OCI-LY7 (cell line): ENCODE data around the gene CNNM2. TPM values are rescaled to one million over a fixed set of nuclear protein-coding genes. Genes with fewer than 3 reads are reported as not detected.

Experiments used
- Bru-seq: library from RNA; stranded (reverse); fragments of 400-500 nt; gene quantifications from one replicate; lab custom pipeline; 2021; lab: Mats Ljungman, UMichigan
- BruChase-seq, 2 experiments: library from RNA; stranded (reverse); fragments of 400-500 nt; gene quantifications; one replicate each; lab custom pipeline; 2021; lab: Mats Ljungman, UMichigan
- BruUV-seq: library from RNA; stranded (reverse); fragments of 400-500 nt; replicated peaks from 2 replicates; lab custom pipeline; 2021; lab: Mats Ljungman, UMichigan
- CTCF ChIA-PET: fragments of 300-600 bp; sonication (Branson Sonifier 250); formaldehyde crosslinking; loops from one replicate; lab custom pipeline; 2022; ENCODE audit warnings: antibody characterized with exemption; ENCODE audit not compliant: unreplicated experiment; lab: Charles Lee
- POLR2A ChIA-PET: fragments of 300-600 bp; sonication (Branson Sonifier 250); formaldehyde crosslinking; loops from one replicate; lab custom pipeline; 2022; ENCODE audit warnings: antibody characterized with exemption; lab: Charles Lee
- DNase-seq: peaks from one replicate; pipeline ENCODE4 v3.0.0-alpha.2; 2015; ENCODE audit warnings: low spot score
- H2AFZ ChIP-seq: fragments of 200-600 bp; sonication (generic), shearing (Covaris generic); 2 replicates; pipeline ENCODE4 v1.6.1; 2014; ENCODE audit warnings: mild to moderate bottlenecking, antibody characterized with exemption, low read length, moderate library complexity
- H3K27ac ChIP-seq: fragments of 200-600 bp; sonication (generic); 2 replicates; pipeline ENCODE4 v1.5.1; 2014; ENCODE audit warnings: mixed run types, low read depth, mild to moderate bottlenecking, moderate library complexity, low read length, inconsistent platforms; ENCODE audit not compliant: poor library complexity, severe bottlenecking
- H3K36me3 ChIP-seq: fragments of 200-600 bp; sonication (generic); 2 replicates; pipeline ENCODE4 v1.6.1; 2014; ENCODE audit warnings: mild to moderate bottlenecking, antibody characterized with exemption, low read length, moderate library complexity, mixed read lengths; ENCODE audit not compliant: insufficient read depth
- H3K4me1 ChIP-seq: fragments of 200-600 bp; sonication (generic); 2 replicates; pipeline ENCODE4 v1.5.1; 2014; ENCODE audit warnings: mild to moderate bottlenecking, low read length; ENCODE audit not compliant: insufficient read depth, poor library complexity, severe bottlenecking
- H3K4me2 ChIP-seq: fragments of 200-600 bp; sonication (generic); 2 replicates; pipeline ENCODE4 v1.6.1; 2014; ENCODE audit warnings: mild to moderate bottlenecking, low read length
- H3K4me3 ChIP-seq: fragments of 200-600 bp; sonication (generic); 2 replicates; pipeline ENCODE4 v1.5.1; 2014; ENCODE audit warnings: mild to moderate bottlenecking, low read depth, low read length; ENCODE audit not compliant: poor library complexity, severe bottlenecking
- H3K79me2 ChIP-seq: fragments of 200-600 bp; sonication (generic); 2 replicates; pipeline ENCODE4 v1.6.1; 2016; ENCODE audit warnings: low read depth, mild to moderate bottlenecking, low read length, moderate library complexity, mixed read lengths; ENCODE audit not compliant: insufficient read depth
- H3K9me2 ChIP-seq: fragments of 200-600 bp; sonication (generic); 2 replicates; pipeline ENCODE4 v1.6.1; 2016; ENCODE audit warnings: mild to moderate bottlenecking, low read length, mixed read lengths; ENCODE audit not compliant: insufficient read depth
- H3K9me3 ChIP-seq: fragments of 200-600 bp; sonication (generic); 2 replicates; pipeline ENCODE4 v1.6.1; 2014; ENCODE audit warnings: mild to moderate bottlenecking, mixed run types, low read length, mixed read lengths
- H4K20me1 ChIP-seq: fragments of 200-600 bp; sonication (generic); 2 replicates; pipeline ENCODE4 v1.6.1; 2014; ENCODE audit warnings: mild to moderate bottlenecking, antibody characterized with exemption, low read length, moderate library complexity, mixed read lengths; ENCODE audit not compliant: insufficient read depth
- CTCF ChIP-seq: fragments of 200-600 bp; sonication (generic); conservative IDR thresholded peaks from 2 replicates; pipeline ENCODE4 v1.5.1; 2014; ENCODE audit warnings: mild to moderate bottlenecking, antibody characterized with exemption, low read length, moderate library complexity, mixed read lengths
- EZH2phosphoT487 ChIP-seq: fragments of 200-600 bp; sonication (generic); IDR thresholded peaks from 2 replicates; pipeline ENCODE4 v1.6.1; 2018; ENCODE audit warnings: low read depth, borderline replicate concordance, mild to moderate bottlenecking, mixed run types, antibody characterized with exemption, low read length, moderate library complexity, mixed read lengths
- intact Hi-C: fragments of 100-400 bp; cut with micrococcal nuclease; formaldehyde crosslinking; loops from one replicate; pipeline ENCODE4 v1.10.0; 2022; ENCODE audit not compliant: unreplicated experiment
- long read RNA-seq: library from polyadenylated mRNA; stranded (forward); transcript quantifications from one replicate; pipeline ENCODE4 v2.0.0, GENCODE V29; 2022
- total RNA-seq, 2 experiments: library from RNA; depleted of rRNA in 1 of 2; stranded (reverse); fragments of >200 nt in 1 of 2; shearing (Covaris generic) in 1 of 2; gene quantifications; 2 replicates each; pipeline ENCODE4 v1.2.3, GENCODE V29; 2014 to 2022

The CNNM2 gene
- total RNA-seq (2014; rRNA removed; shearing (Covaris generic)) (5.8 and 7.2 TPM in 2 replicates), total RNA-seq (2022) (6.6 and 7.9 TPM in 2 replicates), Bru-seq, nascent RNA (percentile 53 among the genes with signal in this experiment), BruChase-seq, experiment 1, labeled RNA remaining after a 6-hour chase (percentile 54 among the genes with signal in this experiment), BruChase-seq, experiment 2, labeled RNA remaining after a 2-hour chase (percentile 55 among the genes with signal in this experiment)
- long read RNA-seq, partial matches to known transcripts, result 0 of 9 reads
- long read RNA-seq, other reads (novel, unspliced or antisense), result 8 of 9 reads

- H3K9me3 ChIP-seq, result no peaks in the 10 kb centered on the region
- POLR2A ChIA-PET, result interaction anchor here (0.6 to 1.0 kb wide), 4 partner anchors 17 to 404 kb away, joined by 3 to 4 read pairs (median 3); no protein-coding TSS in a partner anchor
- peak within 1 kb of the TSS; percentile 89 for H2AFZ ChIP-seq
- no TSS peak for BruUV-seq
- DNase-seq, result peak; percentile 100
- H3K79me2 ChIP-seq, result no peaks in the 10 kb centered on the region
- H3K4me2 ChIP-seq, result peak within 1 kb of the TSS; percentile 84
- H4K20me1 ChIP-seq, result no peaks in the 10 kb centered on the region
- peaks cover 33% of the 10 kb centered on the region for H3K4me1 ChIP-seq
- H3K9me2 ChIP-seq, result no peaks in the 10 kb centered on the region
- no peaks in the 10 kb centered on the region for H3K36me3 ChIP-seq
- peak within 1 kb of the TSS; percentile 46 for H3K27ac ChIP-seq
- H3K4me3 ChIP-seq, result peak within 1 kb of the TSS; percentile 96
- TF ChIP-seq CTCF, result peak; percentile 52; the same call in 1 of the 2 replicates
- no peak for TF ChIP-seq EZH2phosphoT487
- CTCF ChIA-PET, result interaction anchor here (0.6 to 1.8 kb wide), 3 partner anchors 144 to 433 kb away, joined by 3 to 6 read pairs (median 4); no protein-coding TSS in a partner anchor
- intact Hi-C loops, result loop anchor here (1.0 to 5.0 kb wide), 6 partner anchors 151 to 564 kb away; partner anchors contain the start of genes ATP5MK, NT5C2 and PDCD11
Measured at GRCh38 chr10:102917962-102918816, at the start of gene CNNM2. CNNM2 (plus strand) TSS chr10:102918294; CDS start chr10:102918481, 187 bp downstream.

GRCh38 chr10:102868911-102869257, 49.2 kb upstream of the CNNM2 start:
- Histone ChIP-seq H3K4me2 (no peak overlapping the region), H3K36me3 (no peaks in the 10 kb centered on the region), H3K9me3 (no peaks in the 10 kb centered on the region), H3K4me1 (no peaks in the 10 kb centered on the region), H3K27ac (no peak overlapping the region), H3K4me3 (no peak overlapping the region), H4K20me1 (no peaks in the 10 kb centered on the region), H3K79me2 (no peaks in the 10 kb centered on the region), H2AFZ (no peak overlapping the region), H3K9me2 (no peaks in the 10 kb centered on the region)
- CTCF ChIA-PET, result no interaction called here
- DNase-seq, result no peak
- POLR2A ChIA-PET, result interaction anchor here (1.4 kb wide), 1 partner anchor 15 kb away, joined by 5 read pairs; the partner anchor contains the start of gene BORCS7
- TF ChIP-seq EZH2phosphoT487 (no peak), CTCF (no peak)
- intact Hi-C loops, result no loop called here
- BruUV-seq, result no TSS peak
